WTC11 (cell line): Measurements from ENCODE around the gene JSRP1.

Source experiments
- CTCF ChIP-seq: fragments of 200-600 bp; IDR thresholded peaks from 2 replicates; pipeline ENCODE4 v1.8.0; 2022; ENCODE audit warnings: antibody characterized with exemption
- MAX ChIP-seq: sonication (generic); formaldehyde crosslinking; IDR thresholded peaks from 2 replicates; pipeline ENCODE4 v1.8.0; 2022; ENCODE audit warnings: mild to moderate bottlenecking, missing genetic modification reagents
- ZNF512 ChIP-seq: sonication (generic); formaldehyde crosslinking; IDR thresholded peaks from 2 replicates; pipeline ENCODE4 v1.8.1; 2022; ENCODE audit warnings: missing genetic modification reagents, borderline replicate concordance

GRCh38 chr19:2210987-2211740 is 45.1 kb downstream of the JSRP1 start:
- TF ChIP-seq CTCF, result no peak
- TF ChIP-seq ZNF512 (CRISPR knock-in tag), result no peak
- no peak for TF ChIP-seq MAX
